Prostate gland (tissue), 2 donors: ENCODE results near the gene SPAG6.

Experiments
- POLR2AphosphoS5 ChIP-seq: sonication (generic); formaldehyde crosslinking; IDR thresholded peaks from one replicate; pipeline ENCODE4 v1.6.1; 2017; ENCODE audit warnings: antibody characterized with exemption
- TF ChIP-seq, protein P1 (sequence below), 4 experiments: fragments of 200-600 bp in 2 of 4; fragments of 450-650 bp in 2 of 4; sonication (generic) in 2 of 4; IDR thresholded peaks; 1 replicate in 3 of 4; 2 replicates in 1 of 4; pipeline ENCODE4 v1.5.1; 2016 to 2019; ENCODE audit warnings: antibody characterized with exemption in 4 of 4, mild to moderate bottlenecking in 2 of 4, moderate library complexity in 2 of 4

DNA sequence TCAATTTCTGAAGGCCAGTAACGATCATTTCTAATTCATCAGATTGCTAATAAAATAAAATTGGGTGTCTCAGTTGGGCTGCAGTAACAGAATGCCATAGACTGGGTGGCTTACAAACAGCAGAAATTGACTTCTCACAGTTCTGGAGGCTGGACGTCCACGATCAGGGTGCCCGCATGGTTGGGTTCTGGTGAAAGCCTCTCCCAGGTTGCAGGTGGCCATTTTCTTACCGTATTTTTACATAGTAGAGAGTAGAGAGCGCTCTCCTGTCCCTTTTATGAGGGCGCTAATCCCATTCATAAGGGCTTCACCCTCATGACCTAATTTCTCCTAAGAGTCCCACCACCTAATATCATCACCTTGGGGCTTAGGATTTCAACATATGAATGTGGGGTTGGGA is 106.0 kb downstream of the SPAG6 start:
- no peak for TF ChIP-seq POLR2AphosphoS5
- TF ChIP-seq, protein P1, sequence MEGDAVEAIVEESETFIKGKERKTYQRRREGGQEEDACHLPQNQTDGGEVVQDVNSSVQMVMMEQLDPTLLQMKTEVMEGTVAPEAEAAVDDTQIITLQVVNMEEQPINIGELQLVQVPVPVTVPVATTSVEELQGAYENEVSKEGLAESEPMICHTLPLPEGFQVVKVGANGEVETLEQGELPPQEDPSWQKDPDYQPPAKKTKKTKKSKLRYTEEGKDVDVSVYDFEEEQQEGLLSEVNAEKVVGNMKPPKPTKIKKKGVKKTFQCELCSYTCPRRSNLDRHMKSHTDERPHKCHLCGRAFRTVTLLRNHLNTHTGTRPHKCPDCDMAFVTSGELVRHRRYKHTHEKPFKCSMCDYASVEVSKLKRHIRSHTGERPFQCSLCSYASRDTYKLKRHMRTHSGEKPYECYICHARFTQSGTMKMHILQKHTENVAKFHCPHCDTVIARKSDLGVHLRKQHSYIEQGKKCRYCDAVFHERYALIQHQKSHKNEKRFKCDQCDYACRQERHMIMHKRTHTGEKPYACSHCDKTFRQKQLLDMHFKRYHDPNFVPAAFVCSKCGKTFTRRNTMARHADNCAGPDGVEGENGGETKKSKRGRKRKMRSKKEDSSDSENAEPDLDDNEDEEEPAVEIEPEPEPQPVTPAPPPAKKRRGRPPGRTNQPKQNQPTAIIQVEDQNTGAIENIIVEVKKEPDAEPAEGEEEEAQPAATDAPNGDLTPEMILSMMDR (IDR thresholded peaks at IDR 0.05), result no peak
